HepG2 (cell line): Measurements from ENCODE around the gene PIBF1.

Experiments
- ATAD3A ChIP-seq: sonication (generic); formaldehyde crosslinking; IDR thresholded peaks from 2 replicates; pipeline ENCODE4 v1.4.0; 2020; ENCODE audit warnings: missing genetic modification reagents
- EZH2 ChIP-seq: conservative IDR thresholded peaks from 2 replicates; pipeline ENCODE4 v1.6.1; 2012; ENCODE audit warnings: mild to moderate bottlenecking, low read depth, low read length, moderate library complexity
- FLYWCH1 ChIP-seq: sonication (generic); formaldehyde crosslinking; IDR thresholded peaks from 2 replicates; pipeline ENCODE4 v1.8.1; 2023; ENCODE audit warnings: mild to moderate bottlenecking, missing genetic modification reagents
- GABPA ChIP-seq, 2 experiments: IDR thresholded peaks; 2 replicates each; pipeline ENCODE4 v1.6.1; 2011 to 2016; ENCODE audit warnings: low read depth in 2 of 2, low read length in 1 of 2, missing biosample characterization in 1 of 2, missing genetic modification characterization in 1 of 2
- NR2F2 ChIP-seq: IDR thresholded peaks from 2 replicates; pipeline ENCODE4 v1.6.1; 2012; ENCODE audit warnings: low read depth, inconsistent platforms, borderline replicate concordance
- SAFB2 ChIP-seq: sonication (generic); formaldehyde crosslinking; IDR thresholded peaks from 2 replicates; pipeline ENCODE4 v1.5.1; 2020; ENCODE audit warnings: missing genetic modification reagents, low read depth, mild to moderate bottlenecking, borderline replicate concordance
- SUZ12 ChIP-seq: fragments of 150-350 bp; IDR thresholded peaks from 2 replicates; pipeline ENCODE4 v1.6.1; 2014; ENCODE audit warnings: low read depth, low read length
- YY1 ChIP-seq: IDR thresholded peaks from 2 replicates; pipeline ENCODE4 v1.6.1; 2011; ENCODE audit warnings: low read length, low read depth, moderate library complexity, mild to moderate bottlenecking; ENCODE audit not compliant: insufficient read depth, insufficient replicate concordance
- ZFP41 ChIP-seq: sonication (generic); formaldehyde crosslinking; IDR thresholded peaks from 2 replicates; pipeline ENCODE4 v1.4.0; 2020; ENCODE audit warnings: mild to moderate bottlenecking, missing genetic modification reagents, borderline replicate concordance
- ZNF207 ChIP-seq: fragments of 450-650 bp; IDR thresholded peaks from 2 replicates; pipeline ENCODE4 v1.6.1; 2016; ENCODE audit warnings: antibody characterized with exemption, borderline replicate concordance
- ZNF34 ChIP-seq: sonication (generic); formaldehyde crosslinking; IDR thresholded peaks from 2 replicates; pipeline ENCODE4 v1.4.0; 2020; ENCODE audit warnings: mild to moderate bottlenecking, missing genetic modification reagents, borderline replicate concordance
- TF ChIP-seq, protein P1 (sequence below): sonication (generic); formaldehyde crosslinking; IDR thresholded peaks from 2 replicates; pipeline ENCODE4 v1.5.0; 2020; ENCODE audit warnings: mild to moderate bottlenecking, missing genetic modification reagents, moderate library complexity
- TF ChIP-seq, protein P2 (sequence below): sonication (generic); formaldehyde crosslinking; IDR thresholded peaks from 2 replicates; pipeline ENCODE4 v1.8.0; 2022; ENCODE audit warnings: missing genetic modification reagents, mild to moderate bottlenecking, inconsistent platforms, borderline replicate concordance
- TF ChIP-seq, protein P3 (sequence below): sonication (generic); formaldehyde crosslinking; IDR thresholded peaks from 2 replicates; pipeline ENCODE4 v1.8.0; 2022; ENCODE audit warnings: missing genetic modification reagents, mild to moderate bottlenecking, moderate library complexity, borderline replicate concordance

DNA sequence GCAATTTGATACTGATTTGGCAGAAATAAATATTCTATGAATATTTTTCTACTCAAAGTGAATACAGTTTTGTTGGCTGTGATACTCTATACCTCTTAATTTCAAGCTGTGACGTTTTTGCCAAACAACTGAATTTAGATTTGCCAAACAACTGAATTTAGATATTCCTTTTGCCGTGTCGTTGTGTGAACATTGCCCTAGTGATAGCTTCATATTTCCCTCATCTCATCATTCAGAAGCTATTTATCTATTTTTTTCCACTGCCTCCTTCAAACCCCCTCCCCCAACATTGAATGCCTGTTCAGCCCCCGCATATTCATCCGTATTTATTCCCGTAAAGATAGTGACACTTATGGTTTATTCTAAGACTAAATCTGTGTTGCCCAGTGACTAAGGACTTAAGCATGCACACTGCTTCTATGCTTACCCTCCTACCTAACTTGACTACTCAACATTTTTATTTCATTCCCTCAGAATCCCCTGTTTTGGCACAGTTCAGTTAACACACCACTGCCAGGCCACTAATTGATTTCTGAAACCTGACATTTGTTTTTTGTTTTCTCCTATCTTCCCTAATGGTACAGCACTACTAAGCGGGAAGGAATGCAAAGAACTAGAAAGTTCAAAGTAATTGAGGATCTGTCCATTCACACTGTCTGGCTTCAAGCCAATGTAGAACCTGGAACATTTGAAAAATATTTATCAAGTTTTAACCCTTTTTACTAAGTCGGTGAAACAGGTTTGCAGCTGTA lies 274.1 kb downstream of the PIBF1 start:
- TF ChIP-seq ZFP41 (CRISPR knock-in tag): no peak
- no peak for TF ChIP-seq SAFB2 (CRISPR knock-in tag)
- TF ChIP-seq, protein P1, sequence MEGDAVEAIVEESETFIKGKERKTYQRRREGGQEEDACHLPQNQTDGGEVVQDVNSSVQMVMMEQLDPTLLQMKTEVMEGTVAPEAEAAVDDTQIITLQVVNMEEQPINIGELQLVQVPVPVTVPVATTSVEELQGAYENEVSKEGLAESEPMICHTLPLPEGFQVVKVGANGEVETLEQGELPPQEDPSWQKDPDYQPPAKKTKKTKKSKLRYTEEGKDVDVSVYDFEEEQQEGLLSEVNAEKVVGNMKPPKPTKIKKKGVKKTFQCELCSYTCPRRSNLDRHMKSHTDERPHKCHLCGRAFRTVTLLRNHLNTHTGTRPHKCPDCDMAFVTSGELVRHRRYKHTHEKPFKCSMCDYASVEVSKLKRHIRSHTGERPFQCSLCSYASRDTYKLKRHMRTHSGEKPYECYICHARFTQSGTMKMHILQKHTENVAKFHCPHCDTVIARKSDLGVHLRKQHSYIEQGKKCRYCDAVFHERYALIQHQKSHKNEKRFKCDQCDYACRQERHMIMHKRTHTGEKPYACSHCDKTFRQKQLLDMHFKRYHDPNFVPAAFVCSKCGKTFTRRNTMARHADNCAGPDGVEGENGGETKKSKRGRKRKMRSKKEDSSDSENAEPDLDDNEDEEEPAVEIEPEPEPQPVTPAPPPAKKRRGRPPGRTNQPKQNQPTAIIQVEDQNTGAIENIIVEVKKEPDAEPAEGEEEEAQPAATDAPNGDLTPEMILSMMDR (CRISPR knock-in tag): no peak
- TF ChIP-seq GABPA (IDR thresholded peaks at IDR 0.05; ENCODE audit: low read depth, low read length): no peak
- TF ChIP-seq GABPA (CRISPR knock-in tag; IDR thresholded peaks at IDR 0.05; ENCODE audit: low read depth): no peak
- no peak for TF ChIP-seq ZNF207
- TF ChIP-seq, protein P2, sequence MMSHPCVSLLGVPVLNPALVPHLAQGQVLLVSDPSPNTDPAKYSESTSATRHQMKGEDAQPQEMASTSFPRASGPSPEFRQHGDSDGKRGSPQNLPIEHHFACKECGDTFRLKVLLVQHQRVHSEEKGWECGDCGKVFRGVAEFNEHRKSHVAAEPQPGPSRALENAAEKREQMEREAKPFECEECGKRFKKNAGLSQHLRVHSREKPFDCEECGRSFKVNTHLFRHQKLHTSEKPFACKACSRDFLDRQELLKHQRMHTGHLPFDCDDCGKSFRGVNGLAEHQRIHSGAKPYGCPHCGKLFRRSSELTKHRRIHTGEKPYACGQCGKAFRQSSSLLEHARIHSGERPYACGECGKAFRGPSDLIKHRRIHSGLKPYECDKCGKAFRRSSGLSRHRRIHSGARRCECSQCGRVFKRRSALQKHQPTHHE: no peak
- no peak for TF ChIP-seq FLYWCH1
- TF ChIP-seq YY1: no peak
- TF ChIP-seq, protein P3, sequence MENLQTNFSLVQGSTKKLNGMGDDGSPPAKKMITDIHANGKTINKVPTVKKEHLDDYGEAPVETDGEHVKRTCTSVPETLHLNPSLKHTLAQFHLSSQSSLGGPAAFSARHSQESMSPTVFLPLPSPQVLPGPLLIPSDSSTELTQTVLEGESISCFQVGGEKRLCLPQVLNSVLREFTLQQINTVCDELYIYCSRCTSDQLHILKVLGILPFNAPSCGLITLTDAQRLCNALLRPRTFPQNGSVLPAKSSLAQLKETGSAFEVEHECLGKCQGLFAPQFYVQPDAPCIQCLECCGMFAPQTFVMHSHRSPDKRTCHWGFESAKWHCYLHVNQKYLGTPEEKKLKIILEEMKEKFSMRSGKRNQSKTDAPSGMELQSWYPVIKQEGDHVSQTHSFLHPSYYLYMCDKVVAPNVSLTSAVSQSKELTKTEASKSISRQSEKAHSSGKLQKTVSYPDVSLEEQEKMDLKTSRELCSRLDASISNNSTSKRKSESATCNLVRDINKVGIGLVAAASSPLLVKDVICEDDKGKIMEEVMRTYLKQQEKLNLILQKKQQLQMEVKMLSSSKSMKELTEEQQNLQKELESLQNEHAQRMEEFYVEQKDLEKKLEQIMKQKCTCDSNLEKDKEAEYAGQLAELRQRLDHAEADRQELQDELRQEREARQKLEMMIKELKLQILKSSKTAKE (CRISPR knock-in tag): no peak
- no peak for TF ChIP-seq ATAD3A
- TF ChIP-seq SUZ12: no peak
- no peak for TF ChIP-seq NR2F2
- no peak for TF ChIP-seq ZNF34 (CRISPR knock-in tag)
- no peak for TF ChIP-seq EZH2
